H1 (cell line): ENCODE results near the gene ZNF334. TPM values are rescaled to one million over a fixed set of nuclear protein-coding genes. Genes with fewer than 3 reads are reported as not detected.
A peak's percentile ranks its signal among the peaks of the same experiment; 100 is the strongest.

ENCODE experiments used
- CREB1 ChIP-seq: IDR thresholded peaks from 2 replicates; pipeline ENCODE4 v1.6.1; 2012; ENCODE audit warnings: inconsistent platforms
- polyA plus RNA-seq, 7 experiments: library from polyadenylated mRNA; depleted of rRNA in 3 of 7; stranded (reverse) in 5 of 7; unstranded in 2 of 7; fragments of >200 nt in 5 of 7; fragments of 200-250 nt in 2 of 7; gene quantifications; 1 replicate in 5 of 7; 2 replicates in 1 of 7; 4 replicates in 1 of 7; pipeline versions ENCODE4 v1.2.1 to v1.2.3, GENCODE V29; 2011 to 2013; ENCODE audit warnings: missing spikeins in 2 of 7, mixed read lengths in 2 of 7
- total RNA-seq: library from RNA; stranded (reverse); fragmentation: NEBNext Ultra II Directional; extraction: Animal tissue kit (Norgen Biotek cat#: 25700); gene quantifications from 2 replicates; pipeline ENCODE4 v1.2.1, GENCODE V29; 2021
- TF ChIP-seq, protein P1 (sequence below): fragments of 300-600 bp; sonication (generic); IDR thresholded peaks from 2 replicates; pipeline ENCODE4 v1.7.1; 2012; ENCODE audit warnings: low read length, moderate library complexity, mild to moderate bottlenecking, inconsistent platforms; ENCODE audit not compliant: insufficient replicate concordance

ZNF334 gene
- total and polyA plus RNA-seq, 2 of the 8 experiments (the other 6 are each of a cell fraction or from before 2014, with no cell fraction given), result 8.8 to 17.8 TPM

DNA sequence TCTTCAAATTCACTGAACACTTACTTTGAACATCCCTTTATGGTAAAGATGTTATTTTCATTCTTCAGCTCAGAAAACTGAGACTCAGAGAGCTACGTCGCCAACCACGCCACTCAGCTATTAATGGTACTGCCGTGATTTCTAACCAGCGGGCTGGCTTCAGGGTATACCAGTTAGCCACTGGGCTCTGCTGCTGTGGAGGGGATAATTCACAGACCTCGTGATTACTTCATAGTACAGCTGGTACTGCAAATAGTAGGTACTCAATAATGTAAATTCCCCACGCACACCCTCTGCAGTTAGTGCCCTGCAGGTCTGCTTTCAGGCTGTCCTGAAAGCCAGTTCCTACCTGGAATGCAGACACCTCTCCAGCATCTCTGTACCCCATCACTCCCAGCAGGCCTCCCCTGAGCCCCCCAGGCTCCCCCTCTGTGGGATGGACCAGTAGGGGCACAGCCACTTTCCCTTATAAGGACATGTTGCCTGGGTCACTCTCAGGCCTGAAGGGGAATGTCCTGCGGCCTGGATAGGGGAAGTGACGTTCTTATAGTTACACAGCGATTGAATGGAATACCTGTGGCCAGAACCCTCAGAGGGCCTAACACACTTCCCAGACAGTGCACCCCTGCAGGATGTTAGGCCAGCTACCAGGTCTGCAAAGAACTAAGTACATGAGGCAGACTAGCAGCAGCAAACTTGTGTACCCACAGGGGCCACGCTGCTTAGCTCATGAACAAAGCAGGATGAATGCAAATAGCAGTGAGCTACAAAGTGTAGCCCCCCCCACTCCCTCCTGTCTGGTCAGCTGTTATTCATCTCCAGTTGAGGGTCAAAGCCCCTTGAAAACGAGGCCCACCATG lies 38.4 kb upstream of the ZNF334 start (continued):
- TF ChIP-seq, protein P1, sequence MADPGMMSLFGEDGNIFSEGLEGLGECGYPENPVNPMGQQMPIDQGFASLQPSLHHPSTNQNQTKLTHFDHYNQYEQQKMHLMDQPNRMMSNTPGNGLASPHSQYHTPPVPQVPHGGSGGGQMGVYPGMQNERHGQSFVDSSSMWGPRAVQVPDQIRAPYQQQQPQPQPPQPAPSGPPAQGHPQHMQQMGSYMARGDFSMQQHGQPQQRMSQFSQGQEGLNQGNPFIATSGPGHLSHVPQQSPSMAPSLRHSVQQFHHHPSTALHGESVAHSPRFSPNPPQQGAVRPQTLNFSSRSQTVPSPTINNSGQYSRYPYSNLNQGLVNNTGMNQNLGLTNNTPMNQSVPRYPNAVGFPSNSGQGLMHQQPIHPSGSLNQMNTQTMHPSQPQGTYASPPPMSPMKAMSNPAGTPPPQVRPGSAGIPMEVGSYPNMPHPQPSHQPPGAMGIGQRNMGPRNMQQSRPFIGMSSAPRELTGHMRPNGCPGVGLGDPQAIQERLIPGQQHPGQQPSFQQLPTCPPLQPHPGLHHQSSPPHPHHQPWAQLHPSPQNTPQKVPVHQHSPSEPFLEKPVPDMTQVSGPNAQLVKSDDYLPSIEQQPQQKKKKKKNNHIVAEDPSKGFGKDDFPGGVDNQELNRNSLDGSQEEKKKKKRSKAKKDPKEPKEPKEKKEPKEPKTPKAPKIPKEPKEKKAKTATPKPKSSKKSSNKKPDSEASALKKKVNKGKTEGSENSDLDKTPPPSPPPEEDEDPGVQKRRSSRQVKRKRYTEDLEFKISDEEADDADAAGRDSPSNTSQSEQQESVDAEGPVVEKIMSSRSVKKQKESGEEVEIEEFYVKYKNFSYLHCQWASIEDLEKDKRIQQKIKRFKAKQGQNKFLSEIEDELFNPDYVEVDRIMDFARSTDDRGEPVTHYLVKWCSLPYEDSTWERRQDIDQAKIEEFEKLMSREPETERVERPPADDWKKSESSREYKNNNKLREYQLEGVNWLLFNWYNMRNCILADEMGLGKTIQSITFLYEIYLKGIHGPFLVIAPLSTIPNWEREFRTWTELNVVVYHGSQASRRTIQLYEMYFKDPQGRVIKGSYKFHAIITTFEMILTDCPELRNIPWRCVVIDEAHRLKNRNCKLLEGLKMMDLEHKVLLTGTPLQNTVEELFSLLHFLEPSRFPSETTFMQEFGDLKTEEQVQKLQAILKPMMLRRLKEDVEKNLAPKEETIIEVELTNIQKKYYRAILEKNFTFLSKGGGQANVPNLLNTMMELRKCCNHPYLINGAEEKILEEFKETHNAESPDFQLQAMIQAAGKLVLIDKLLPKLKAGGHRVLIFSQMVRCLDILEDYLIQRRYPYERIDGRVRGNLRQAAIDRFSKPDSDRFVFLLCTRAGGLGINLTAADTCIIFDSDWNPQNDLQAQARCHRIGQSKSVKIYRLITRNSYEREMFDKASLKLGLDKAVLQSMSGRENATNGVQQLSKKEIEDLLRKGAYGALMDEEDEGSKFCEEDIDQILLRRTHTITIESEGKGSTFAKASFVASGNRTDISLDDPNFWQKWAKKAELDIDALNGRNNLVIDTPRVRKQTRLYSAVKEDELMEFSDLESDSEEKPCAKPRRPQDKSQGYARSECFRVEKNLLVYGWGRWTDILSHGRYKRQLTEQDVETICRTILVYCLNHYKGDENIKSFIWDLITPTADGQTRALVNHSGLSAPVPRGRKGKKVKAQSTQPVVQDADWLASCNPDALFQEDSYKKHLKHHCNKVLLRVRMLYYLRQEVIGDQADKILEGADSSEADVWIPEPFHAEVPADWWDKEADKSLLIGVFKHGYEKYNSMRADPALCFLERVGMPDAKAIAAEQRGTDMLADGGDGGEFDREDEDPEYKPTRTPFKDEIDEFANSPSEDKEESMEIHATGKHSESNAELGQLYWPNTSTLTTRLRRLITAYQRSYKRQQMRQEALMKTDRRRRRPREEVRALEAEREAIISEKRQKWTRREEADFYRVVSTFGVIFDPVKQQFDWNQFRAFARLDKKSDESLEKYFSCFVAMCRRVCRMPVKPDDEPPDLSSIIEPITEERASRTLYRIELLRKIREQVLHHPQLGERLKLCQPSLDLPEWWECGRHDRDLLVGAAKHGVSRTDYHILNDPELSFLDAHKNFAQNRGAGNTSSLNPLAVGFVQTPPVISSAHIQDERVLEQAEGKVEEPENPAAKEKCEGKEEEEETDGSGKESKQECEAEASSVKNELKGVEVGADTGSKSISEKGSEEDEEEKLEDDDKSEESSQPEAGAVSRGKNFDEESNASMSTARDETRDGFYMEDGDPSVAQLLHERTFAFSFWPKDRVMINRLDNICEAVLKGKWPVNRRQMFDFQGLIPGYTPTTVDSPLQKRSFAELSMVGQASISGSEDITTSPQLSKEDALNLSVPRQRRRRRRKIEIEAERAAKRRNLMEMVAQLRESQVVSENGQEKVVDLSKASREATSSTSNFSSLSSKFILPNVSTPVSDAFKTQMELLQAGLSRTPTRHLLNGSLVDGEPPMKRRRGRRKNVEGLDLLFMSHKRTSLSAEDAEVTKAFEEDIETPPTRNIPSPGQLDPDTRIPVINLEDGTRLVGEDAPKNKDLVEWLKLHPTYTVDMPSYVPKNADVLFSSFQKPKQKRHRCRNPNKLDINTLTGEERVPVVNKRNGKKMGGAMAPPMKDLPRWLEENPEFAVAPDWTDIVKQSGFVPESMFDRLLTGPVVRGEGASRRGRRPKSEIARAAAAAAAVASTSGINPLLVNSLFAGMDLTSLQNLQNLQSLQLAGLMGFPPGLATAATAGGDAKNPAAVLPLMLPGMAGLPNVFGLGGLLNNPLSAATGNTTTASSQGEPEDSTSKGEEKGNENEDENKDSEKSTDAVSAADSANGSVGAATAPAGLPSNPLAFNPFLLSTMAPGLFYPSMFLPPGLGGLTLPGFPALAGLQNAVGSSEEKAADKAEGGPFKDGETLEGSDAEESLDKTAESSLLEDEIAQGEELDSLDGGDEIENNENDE, result no peak
- peak; percentile 43 for TF ChIP-seq CREB1
